GM23338 (cell line): Measurements from ENCODE around the gene TIMMDC1.

Experiments used
- CREB1 ChIP-seq: fragments of 250-450 bp; sonication (Bioruptor Pico); IDR thresholded peaks from 2 replicates; pipeline ENCODE4 v1.5.0; 2020; ENCODE audit warnings: low read depth, mild to moderate bottlenecking, moderate library complexity
- CTCF ChIP-seq, 2 experiments: fragments of 200-600 bp in 1 of 2; sonication (generic) in 1 of 2; conservative IDR thresholded peaks; 2 replicates each; pipeline versions ENCODE4 v1.5.1 to v1.6.1; 2016 to 2017; ENCODE audit warnings: antibody characterized with exemption in 2 of 2, low read depth in 2 of 2, mild to moderate bottlenecking in 2 of 2, moderate library complexity in 1 of 2
- ETS1 ChIP-seq: IDR thresholded peaks from 2 replicates; pipeline ENCODE4 v1.6.1; 2016; ENCODE audit warnings: antibody characterized with exemption
- EZH2 ChIP-seq: fragments of 200-600 bp; sonication (generic); IDR thresholded peaks from one replicate; pipeline ENCODE4 v1.8.0; 2017; ENCODE audit warnings: antibody characterized with exemption, mild to moderate bottlenecking, low read depth; ENCODE audit not compliant: unreplicated experiment
- EZH2phosphoT487 ChIP-seq: fragments of 200-600 bp; sonication (generic); IDR thresholded peaks from one replicate; pipeline ENCODE4 v1.8.1; 2018; ENCODE audit warnings: antibody characterized with exemption; ENCODE audit not compliant: unreplicated experiment
- JUNB ChIP-seq: IDR thresholded peaks from one replicate; pipeline ENCODE4 v1.6.1; 2016; ENCODE audit warnings: antibody characterized with exemption; ENCODE audit not compliant: unreplicated experiment
- NANOG ChIP-seq: IDR thresholded peaks from 2 replicates; pipeline ENCODE4 v1.6.1; 2016; ENCODE audit warnings: antibody characterized with exemption, borderline replicate concordance
- POLR2AphosphoS5 ChIP-seq: IDR thresholded peaks from 2 replicates; pipeline ENCODE4 v1.6.1; 2016; ENCODE audit warnings: antibody characterized with exemption, low read depth
- REST ChIP-seq: IDR thresholded peaks from one replicate; pipeline ENCODE4 v1.6.1; 2018; ENCODE audit warnings: antibody characterized with exemption; ENCODE audit not compliant: unreplicated experiment
- STAT1 ChIP-seq: IDR thresholded peaks from one replicate; pipeline ENCODE4 v1.6.1; 2016; ENCODE audit warnings: antibody characterized with exemption; ENCODE audit not compliant: unreplicated experiment
- ZNF114 ChIP-seq: fragments of 250-450 bp; sonication (Bioruptor Pico); IDR thresholded peaks from 2 replicates; pipeline ENCODE4 v1.5.0; 2020; ENCODE audit warnings: mild to moderate bottlenecking, moderate library complexity
- ZNF331 ChIP-seq: fragments of 250-450 bp; sonication (Bioruptor Pico); IDR thresholded peaks from 2 replicates; pipeline ENCODE4 v1.5.0; 2020; ENCODE audit warnings: low read depth, mild to moderate bottlenecking, moderate library complexity

GRCh38 chr3:119562307-119562961 lies 64.1 kb downstream of the TIMMDC1 start:
- TF ChIP-seq CTCF (conservative IDR thresholded peaks at IDR 0.05; ENCODE audit: low read depth in 2 of 2) (no peak), ETS1 (no peak), POLR2AphosphoS5 (no peak), EZH2phosphoT487 (no peak), REST (no peak), EZH2 (no peak), CREB1 (CRISPR knock-in tag) (no peak), ZNF331 (CRISPR knock-in tag) (no peak), STAT1 (no peak), ZNF114 (CRISPR knock-in tag) (no peak), JUNB (no peak), NANOG (no peak)
